ENCODE measurements around the gene C16orf95. TPM values are rescaled to one million over a fixed set of nuclear protein-coding genes. Genes with fewer than 3 reads are reported as not detected.

The C16orf95 gene
- total and polyA plus RNA-seq, 2 of the 4 experiments (the other 2 are of a cell fraction), result 2.0 to 4.7 TPM

- DNase-seq, result no peak
- intact Hi-C loops (cut with micrococcal nuclease), result no loop called here
- peaks cover 9% of the 10 kb centered on the region; the same call in 1 of the 2 replicates for H3K9me1 ChIP-seq (ENCODE audit: insufficient read depth, low read length)
- ChIA-PET CTCF (no interaction called here), POLR2A (ENCODE audit: unreplicated experiment) (no interaction called here)
- no peak overlapping the region for H3K9ac ChIP-seq (ENCODE audit: low read depth, low read length)
- no peak for ATAC-seq (ENCODE audit: low read depth)
- H3K4me3 ChIP-seq (ENCODE audit: insufficient read depth, low read depth, low read length), result no peak overlapping the region
- H4K5ac ChIP-seq (ENCODE audit: low read depth, low read length), result no peak overlapping the region
- no peak overlapping the region for H2AK9ac ChIP-seq (replicated peaks; ENCODE audit: low read depth, low read length, poor library complexity)
- peaks cover 29% of the 10 kb centered on the region; the same call in 1 of the 2 replicates for H4K20me1 ChIP-seq (ENCODE audit: insufficient read depth, low read length)
- no peak overlapping the region for H3K18ac ChIP-seq (ENCODE audit: low read depth, low read length)
- no peaks in the 10 kb centered on the region for H3K9me3 ChIP-seq (ENCODE audit: control insufficient read depth, insufficient read depth, low read length)
- H2BK20ac ChIP-seq (ENCODE audit: low read depth, low read length), result no peak overlapping the region
- in situ Hi-C loops (cut with MboI; ENCODE audit: low sequenced_read_pairs), result no loop called here
- H3K4ac ChIP-seq (ENCODE audit: low read depth, low read length), result no peak overlapping the region
- H4K8ac ChIP-seq (ENCODE audit: low read depth in 2 of 2, low read length in 2 of 2), result no peak overlapping the region
- no peak overlapping the region for H4K91ac ChIP-seq (ENCODE audit: insufficient read depth, low read depth, low read length)
- H3K56ac ChIP-seq (ENCODE audit: extremely low read depth, insufficient read depth, low read length), result no peak overlapping the region
- H3K14ac ChIP-seq (replicated peaks; ENCODE audit: low read depth, low read length), result no peak overlapping the region
- no peak overlapping the region for H3K4me2 ChIP-seq (ENCODE audit: low read depth, low read length)
- H3K27ac ChIP-seq (ENCODE audit: insufficient read depth, low read length), result no peak overlapping the region
- H3K36me3 ChIP-seq (ENCODE audit: control insufficient read depth, insufficient read depth, low read length), result peaks cover 30% of the 10 kb centered on the region
- H2AFZ ChIP-seq (replicated peaks; ENCODE audit: low read length, poor library complexity), result no peak overlapping the region
- H3K23ac ChIP-seq (ENCODE audit: low read depth, low read length), result no peak overlapping the region
- H3K27me3 ChIP-seq (ENCODE audit: control insufficient read depth, insufficient read depth, low read length), result no peaks in the 10 kb centered on the region
- no TSS peak for BruUV-seq (replicated peaks)
- no peak overlapping the region for H2BK5ac ChIP-seq (ENCODE audit: low read depth, low read length, poor library complexity, severe bottlenecking)
- no peak overlapping the region for H2AK5ac ChIP-seq (ENCODE audit: low read depth, low read length)
- H3K4me1 ChIP-seq (ENCODE audit: control insufficient read depth, insufficient read depth, low read length), result peaks cover 1% of the 10 kb centered on the region; the same call in 1 of the 2 replicates
- dilution Hi-C loops (cut with HindIII; ENCODE audit: low sequenced_read_pairs, unreplicated experiment), result no loop called here
- H2BK15ac ChIP-seq (ENCODE audit: low read depth, low read length), result no peak overlapping the region
- peaks cover 8 to 50% of the 10 kb centered on the region in 2 experiments for H3K79me1 ChIP-seq (ENCODE audit: low read depth in 1 of 2, low read length in 2 of 2)
- 76% methylated on average over 4 of the region's 9 CpGs; no CpG with 5 or more reads in 1 of the 2 experiments for WGBS, 2 experiments (ENCODE audit: extremely low coverage in 2 of 2, insufficient read length in 1 of 2)
- no peak overlapping the region for H2BK120ac ChIP-seq (ENCODE audit: low read depth, low read length)
- TF ChIP-seq USF2 (IDR thresholded peaks at IDR 0.05; ENCODE audit: low read depth, low read length), result no peak
- no peak for TF ChIP-seq FOS (IDR thresholded peaks at IDR 0.05; ENCODE audit: low read depth, low read length)
- no peak for TF ChIP-seq RFX5 (IDR thresholded peaks at IDR 0.05; ENCODE audit: low read depth, low read length)
- no peak for TF ChIP-seq CHD1 (IDR thresholded peaks at IDR 0.05; ENCODE audit: low read depth, low read length)
- no peak for TF ChIP-seq ELK1 (IDR thresholded peaks at IDR 0.05; ENCODE audit: borderline replicate concordance, low read depth, low read length)
- no peak for TF ChIP-seq MXI1 (IDR thresholded peaks at IDR 0.05; ENCODE audit: borderline replicate concordance, low read depth, low read length)
- no peak for TF ChIP-seq POLR2A (IDR thresholded peaks at IDR 0.05; ENCODE audit: low read depth, low read length)
- no peak for TF ChIP-seq MAFK (IDR thresholded peaks at IDR 0.05; ENCODE audit: low read depth, low read length)
- no peak for TF ChIP-seq NFE2L2 (IDR thresholded peaks at IDR 0.05; ENCODE audit: low read depth, low read length)
- no peak for TF ChIP-seq MAZ (IDR thresholded peaks at IDR 0.05; ENCODE audit: borderline replicate concordance, low read depth, low read length)
- no peak for TF ChIP-seq CEBPB (IDR thresholded peaks at IDR 0.05; ENCODE audit: low read depth, low read length)
- no peak for TF ChIP-seq CTCF (conservative IDR thresholded peaks at IDR 0.05; ENCODE audit: low read depth, low read length)
- TF ChIP-seq RAD21 (IDR thresholded peaks at IDR 0.05; ENCODE audit: low read length), result no peak
- TF ChIP-seq BHLHE40 (IDR thresholded peaks at IDR 0.05; ENCODE audit: low read depth, low read length), result no peak
- TF ChIP-seq RCOR1 (IDR thresholded peaks at IDR 0.05; ENCODE audit: insufficient replicate concordance, low read length), result no peak
- TF ChIP-seq SMC3 (IDR thresholded peaks at IDR 0.05; ENCODE audit: low read depth, low read length), result no peak
These were observed 41.5 kb upstream of the C16orf95 start for GRCh38 chr16:87358696-87359095.

Data from IMR-90 (cell line).